Stimulated activated CD8-positive, alpha-beta memory T cell treated with anti-CD3 and anti-CD28 coated beads, Interleukin-2, amount 100 ng/mL, for 1 hour (primary cell): ENCODE results near the gene ANKS1A.

ENCODE experiments used
- DNase-seq, 2 donors: peaks; one replicate each; pipeline ENCODE4 v3.0.0-alpha.2; 2020; ENCODE audit warnings: low read depth in 2 of 2

The ANKS1A gene

GRCh38 chr6:35040398-35040797 is 151.3 kb downstream of the ANKS1A start:
- no peak for DNase-seq

- DNase-seq = no peak
These were observed 152.2 kb downstream of the ANKS1A start for GRCh38 chr6:35041086-35041861.

- no peak for DNase-seq
These were observed 153.2 kb downstream of the ANKS1A start for GRCh38 chr6:35042031-35042815.

- DNase-seq = no peak
These were observed 154.5 kb downstream of the ANKS1A start for GRCh38 chr6:35043381-35044130.

- DNase-seq = no peak
These were observed 155.2 kb downstream of the ANKS1A start for GRCh38 chr6:35044145-35044745.

- DNase-seq = no peak
These were observed 155.8 kb downstream of the ANKS1A start for GRCh38 chr6:35044761-35045421.

GRCh38 chr6:35046103-35046502 is 157.0 kb downstream of the ANKS1A start:
- DNase-seq = no peak

- no peak for DNase-seq
These were observed 157.8 kb downstream of the ANKS1A start for GRCh38 chr6:35046862-35047261.

- no peak for DNase-seq
These were observed 158.4 kb downstream of the ANKS1A start for GRCh38 chr6:35047265-35048011.

GRCh38 chr6:35048031-35048613 is 159.1 kb downstream of the ANKS1A start:
- DNase-seq = no peak

GRCh38 chr6:35048631-35049083 is 159.6 kb downstream of the ANKS1A start:
- no peak for DNase-seq

GRCh38 chr6:35049156-35049735 is 160.2 kb downstream of the ANKS1A start:
- DNase-seq = no peak

GRCh38 chr6:35049900-35050756 is 161.1 kb downstream of the ANKS1A start:
- DNase-seq = no peak

- DNase-seq = no peak
These were observed 161.8 kb downstream of the ANKS1A start for GRCh38 chr6:35050757-35051330.

GRCh38 chr6:35051396-35051795 is 162.3 kb downstream of the ANKS1A start:
- DNase-seq = no peak

GRCh38 chr6:35051997-35052583 is 163.0 kb downstream of the ANKS1A start:
- DNase-seq = no peak

GRCh38 chr6:35052694-35053565 is 163.9 kb downstream of the ANKS1A start:
- DNase-seq = no peak
